Ishikawa (cell line): Measurements from ENCODE around the gene HOXC5.

Experiments
- FOXM1 ChIP-seq: IDR thresholded peaks from 2 replicates; pipeline ENCODE4 v1.6.1; 2012; ENCODE audit warnings: low read depth, borderline replicate concordance
- MAX ChIP-seq: IDR thresholded peaks from 2 replicates; pipeline ENCODE4 v1.6.1; 2012
- TAF1 ChIP-seq: IDR thresholded peaks from 2 replicates; pipeline ENCODE4 v1.6.1; 2012; ENCODE audit warnings: low read depth, mild to moderate bottlenecking
- TCF12 ChIP-seq: IDR thresholded peaks from 2 replicates; pipeline ENCODE4 v1.6.1; 2012; ENCODE audit warnings: low read depth
- TEAD4 ChIP-seq: IDR thresholded peaks from 2 replicates; pipeline ENCODE4 v1.6.1; 2012

GRCh38 chr12:53991077-53991460 lies 41.8 kb upstream of the HOXC5 start:
- TF ChIP-seq TCF12 (no peak), FOXM1 (no peak), MAX (no peak), TEAD4 (no peak), TAF1 (no peak)
